ENCODE results near the gene TCF4. TPM values are rescaled to one million over a fixed set of nuclear protein-coding genes. Genes with fewer than 3 reads are reported as not detected.

TCF4 gene
- total RNA-seq, 4 donors from 2014 or later: 30.3 to 51.1 (median 40.1) TPM

- WGBS, 2 donors (ENCODE audit: low coverage in 1 of 2): 90 to 91% methylated on average over 1 of the region's 1 CpG
- peaks cover 0 to under 1% (median 0%) of the 10 kb centered on the region in 4 donors for H3K4me1 ChIP-seq
- no peak overlapping the region for H3K27ac ChIP-seq
- no peaks in the 10 kb centered on the region for H3K36me3 ChIP-seq
- intact Hi-C loops (cut with DNase I; ENCODE audit: low total_unique reads) (no loop called here), in situ Hi-C loops (cut with MboI; ENCODE audit: low pct_ligation_motif_present in 1 of 4, low pct_unique_long_range_greater_than_20kb in 1 of 4, low sequenced_read_pairs in 3 of 4) (no loop called here)
- no peak for DNase-seq
- TF ChIP-seq CTCF (IDR thresholded peaks at IDR 0.05) (no peak), POLR2AphosphoS5 (IDR thresholded peaks at IDR 0.05) (no peak), POLR2A (IDR thresholded peaks at IDR 0.05) (no peak), EP300 (IDR thresholded peaks at IDR 0.05; ENCODE audit: low read depth) (no peak)
- H3K27me3 ChIP-seq: no peaks in the 10 kb centered on the region
- H3K9me3 ChIP-seq: no peaks in the 10 kb centered on the region
- H3K4me3 ChIP-seq: no peak overlapping the region
Observed at GRCh38 chr18:55494441-55494840, 93.6 kb downstream of the TCF4 start.

- WGBS, 2 donors (ENCODE audit: low coverage in 1 of 2): 58 to 75% methylated on average over 2 to 4 of the region's 4 CpGs
- no peaks in the 10 kb centered on the region for H3K36me3 ChIP-seq
- no peak for DNase-seq
- H3K9me3 ChIP-seq: no peaks in the 10 kb centered on the region
- intact Hi-C loops (cut with DNase I; ENCODE audit: low total_unique reads): no loop called here
- no peak overlapping the region for H3K27ac ChIP-seq
- peaks cover 0 to 14% (median 0%) of the 10 kb centered on the region in 4 donors for H3K4me1 ChIP-seq
- in situ Hi-C loops (cut with MboI; ENCODE audit: low pct_ligation_motif_present in 1 of 4, low pct_unique_long_range_greater_than_20kb in 1 of 4, low sequenced_read_pairs in 3 of 4): no loop called here
- no peaks in the 10 kb centered on the region for H3K27me3 ChIP-seq
- H3K4me3 ChIP-seq: no peak overlapping the region
- TF ChIP-seq CTCF (IDR thresholded peaks at IDR 0.05) (no peak), POLR2A (IDR thresholded peaks at IDR 0.05) (no peak), EP300 (IDR thresholded peaks at IDR 0.05; ENCODE audit: low read depth) (no peak), POLR2AphosphoS5 (IDR thresholded peaks at IDR 0.05) (no peak)
Observed at GRCh38 chr18:55491616-55492015, 96.4 kb downstream of the TCF4 start.

- in situ Hi-C loops (cut with MboI; ENCODE audit: low pct_ligation_motif_present in 1 of 4, low pct_unique_long_range_greater_than_20kb in 1 of 4, low sequenced_read_pairs in 3 of 4): no loop called here
- Histone ChIP-seq H3K4me3 (no peak overlapping the region), H3K36me3 (no peaks in the 10 kb centered on the region), H3K27ac (no peak overlapping the region), H3K9me3 (no peaks in the 10 kb centered on the region), H3K27me3 (no peaks in the 10 kb centered on the region), H3K4me1 (peaks cover 0 to 14% (median 1%) of the 10 kb centered on the region in 4 donors)
- 36 to 49% methylated on average over 7 to 10 of the region's 10 CpGs for WGBS, 2 donors (ENCODE audit: low coverage in 1 of 2)
- TF ChIP-seq EP300 (IDR thresholded peaks at IDR 0.05; ENCODE audit: low read depth) (no peak), POLR2A (IDR thresholded peaks at IDR 0.05) (no peak), CTCF (IDR thresholded peaks at IDR 0.05) (no peak), POLR2AphosphoS5 (IDR thresholded peaks at IDR 0.05) (no peak)
- no peak for DNase-seq
- intact Hi-C loops (cut with DNase I; ENCODE audit: low total_unique reads): no loop called here
Observed at GRCh38 chr18:55489034-55489986, 98.7 kb downstream of the TCF4 start.

GRCh38 chr18:55488473-55488872, 99.5 kb downstream of the TCF4 start:
- Histone ChIP-seq H3K27me3 (no peaks in the 10 kb centered on the region), H3K4me1 (peaks cover 0 to 14% (median 1%) of the 10 kb centered on the region in 4 donors), H3K4me3 (no peak overlapping the region), H3K27ac (no peak overlapping the region), H3K36me3 (no peaks in the 10 kb centered on the region), H3K9me3 (no peaks in the 10 kb centered on the region)
- in situ Hi-C loops (cut with MboI; ENCODE audit: low pct_ligation_motif_present in 1 of 4, low pct_unique_long_range_greater_than_20kb in 1 of 4, low sequenced_read_pairs in 3 of 4) (no loop called here), intact Hi-C loops (cut with DNase I; ENCODE audit: low total_unique reads) (no loop called here)
- TF ChIP-seq CTCF (IDR thresholded peaks at IDR 0.05) (no peak), POLR2AphosphoS5 (IDR thresholded peaks at IDR 0.05) (no peak), EP300 (IDR thresholded peaks at IDR 0.05; ENCODE audit: low read depth) (no peak), POLR2A (IDR thresholded peaks at IDR 0.05) (no peak)
- 13 to 33% methylated on average over 2 of the region's 2 CpGs for WGBS, 2 donors (ENCODE audit: low coverage in 1 of 2)
- no peak for DNase-seq
